ENCODE data around the gene GEMIN7. TPM values are rescaled to one million over a fixed set of nuclear protein-coding genes. Genes with fewer than 3 reads are reported as not detected.

Gene GEMIN7, protein sequence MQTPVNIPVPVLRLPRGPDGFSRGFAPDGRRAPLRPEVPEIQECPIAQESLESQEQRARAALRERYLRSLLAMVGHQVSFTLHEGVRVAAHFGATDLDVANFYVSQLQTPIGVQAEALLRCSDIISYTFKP
- total RNA-seq (2021) (34.0 and 34.5 TPM in 2 replicates), Bru-seq, nascent RNA (percentile 74 among the genes with signal in this experiment), BruChase-seq, experiment 1, labeled RNA remaining after a 2-hour chase (percentile 75 among the genes with signal in this experiment), BruChase-seq, experiment 2, labeled RNA remaining after a 6-hour chase (percentile 78 among the genes with signal in this experiment)
- long read RNA-seq, transcript GEMIN7-202 (2 exons, 716 nt): minor isoform, 15 of 53 reads
- long read RNA-seq, transcript GEMIN7-204 (3 exons, 576 nt): minor isoform, 9 of 53 reads
- long read RNA-seq, transcript GEMIN7-201 (3 exons, 1,657 nt): major isoform, 16 of 53 reads
- long read RNA-seq, transcript GEMIN7-203 (2 exons, 848 nt): minor isoform, 8 of 53 reads
- long read RNA-seq, partial matches to known transcripts: 0 of 53 reads
- long read RNA-seq, other reads (novel, unspliced or antisense): 5 of 53 reads

DNA sequence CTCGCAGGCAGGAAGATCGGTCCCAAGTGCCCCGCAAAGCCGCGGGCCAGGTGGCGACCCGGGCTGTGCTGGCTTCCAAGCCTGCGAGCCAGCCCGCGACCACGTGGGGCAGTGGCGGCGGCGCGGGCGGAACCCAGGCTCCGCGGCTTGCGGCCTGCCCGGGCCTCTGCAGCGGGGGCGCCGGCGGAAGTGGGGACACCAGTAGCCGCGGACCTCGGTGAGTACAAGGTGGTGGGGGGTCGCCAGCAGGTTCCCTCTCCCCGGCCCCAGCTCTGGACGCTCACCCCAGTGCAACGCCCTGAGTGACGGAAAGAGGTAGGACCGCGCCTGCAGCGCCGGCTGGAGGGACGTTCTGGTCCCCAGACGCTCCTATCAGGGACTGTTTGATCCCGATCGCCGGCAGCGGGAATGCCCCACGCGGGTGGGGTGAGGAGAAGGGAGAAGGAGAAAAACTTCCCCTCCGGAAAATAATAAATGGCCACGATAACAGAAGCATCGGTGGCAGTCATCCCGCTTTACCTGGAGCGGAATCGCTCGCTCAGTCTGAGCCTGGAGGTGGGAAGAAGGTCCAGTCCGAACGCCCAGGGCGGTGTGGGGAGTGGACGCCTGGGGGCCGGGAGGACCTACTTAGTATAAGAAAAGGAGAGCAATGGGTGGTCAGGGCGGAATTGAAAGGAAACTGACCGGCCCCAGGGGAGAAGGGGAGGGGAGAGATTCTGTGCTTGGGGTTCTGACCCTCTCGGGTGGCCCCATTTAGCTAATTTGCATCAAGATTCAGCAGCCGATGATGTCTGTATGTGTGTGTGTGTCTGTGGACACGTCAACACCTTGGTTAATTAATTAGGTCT lies at the start of gene GEMIN7:
Gene GEMIN7 (plus strand): TSS at position 198 of the 848 bp plus-strand sequence. CDS start 10,855 bp downstream, outside the sequence.
- ChIA-PET POLR2A (ENCODE audit: low non-redundant PET) (no interaction called here), CTCF (no interaction called here)
- DNase-seq (ENCODE audit: low spot score): peak; percentile 86
- Histone ChIP-seq H3K27me3 (replicated peaks; ENCODE audit: insufficient read depth, low read depth, low read length, poor library complexity) (no peaks in the 10 kb centered on the region), H3K36me3 (ENCODE audit: insufficient read depth, low read length, poor library complexity, severe bottlenecking) (peaks cover 9% of the 10 kb centered on the region), H3K4me1 (ENCODE audit: insufficient read depth, low read length, poor library complexity, severe bottlenecking) (peaks cover 11% of the 10 kb centered on the region), H3K9me3 (ENCODE audit: low read depth, low read length, poor library complexity, severe bottlenecking) (no peaks in the 10 kb centered on the region), H3K4me3 (ENCODE audit: low read depth, low read length, poor library complexity, severe bottlenecking) (peak within 1 kb of the TSS; percentile 94), H3K27ac (ENCODE audit: low read depth, low read length, poor library complexity, severe bottlenecking) (peak within 1 kb of the TSS; percentile 93)
- intact Hi-C loops (cut with micrococcal nuclease; ENCODE audit: unreplicated experiment): no loop called here
- TF ChIP-seq, protein P1, sequence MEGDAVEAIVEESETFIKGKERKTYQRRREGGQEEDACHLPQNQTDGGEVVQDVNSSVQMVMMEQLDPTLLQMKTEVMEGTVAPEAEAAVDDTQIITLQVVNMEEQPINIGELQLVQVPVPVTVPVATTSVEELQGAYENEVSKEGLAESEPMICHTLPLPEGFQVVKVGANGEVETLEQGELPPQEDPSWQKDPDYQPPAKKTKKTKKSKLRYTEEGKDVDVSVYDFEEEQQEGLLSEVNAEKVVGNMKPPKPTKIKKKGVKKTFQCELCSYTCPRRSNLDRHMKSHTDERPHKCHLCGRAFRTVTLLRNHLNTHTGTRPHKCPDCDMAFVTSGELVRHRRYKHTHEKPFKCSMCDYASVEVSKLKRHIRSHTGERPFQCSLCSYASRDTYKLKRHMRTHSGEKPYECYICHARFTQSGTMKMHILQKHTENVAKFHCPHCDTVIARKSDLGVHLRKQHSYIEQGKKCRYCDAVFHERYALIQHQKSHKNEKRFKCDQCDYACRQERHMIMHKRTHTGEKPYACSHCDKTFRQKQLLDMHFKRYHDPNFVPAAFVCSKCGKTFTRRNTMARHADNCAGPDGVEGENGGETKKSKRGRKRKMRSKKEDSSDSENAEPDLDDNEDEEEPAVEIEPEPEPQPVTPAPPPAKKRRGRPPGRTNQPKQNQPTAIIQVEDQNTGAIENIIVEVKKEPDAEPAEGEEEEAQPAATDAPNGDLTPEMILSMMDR (conservative IDR thresholded peaks at IDR 0.05; ENCODE audit: low read depth, low read length): 0 out of 2 replicates have a peak, but pooled peaks have one; percentile 11
- TF ChIP-seq EZH2 (IDR thresholded peaks at IDR 0.05; ENCODE audit: borderline replicate concordance, low read depth, low read length, poor library complexity, severe bottlenecking): no peak
- TSS peak; percentile 74 for BruUV-seq (replicated peaks)

DNA sequence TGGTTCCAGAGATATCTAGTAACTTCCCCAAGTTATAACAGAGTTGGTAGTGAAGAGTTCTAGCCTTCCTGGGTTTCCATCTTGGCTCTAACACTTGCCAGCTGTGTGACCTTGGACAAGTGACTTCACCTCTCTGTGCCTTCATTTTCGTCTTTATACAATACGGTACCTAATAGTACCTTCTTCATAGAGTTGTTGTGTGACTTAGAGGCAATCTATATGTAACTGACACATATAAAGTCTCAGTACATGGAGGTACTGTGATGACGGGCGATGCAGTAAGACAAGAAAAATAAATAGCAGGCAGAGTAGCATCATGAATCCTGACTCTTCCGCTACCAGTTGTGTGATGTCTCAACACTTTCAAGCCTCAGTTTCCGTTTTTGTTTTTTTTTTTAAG lies 48.2 kb upstream of the GEMIN7 start:
- H3K9me3 ChIP-seq (ENCODE audit: low read depth, low read length, poor library complexity, severe bottlenecking): no peaks in the 10 kb centered on the region
- POLR2A ChIA-PET (ENCODE audit: low non-redundant PET): no interaction called here
- H3K27ac ChIP-seq (ENCODE audit: low read depth, low read length, poor library complexity, severe bottlenecking): no peak overlapping the region
- no TSS peak for BruUV-seq (replicated peaks)
- intact Hi-C loops (cut with micrococcal nuclease; ENCODE audit: unreplicated experiment): no loop called here
- TF ChIP-seq, protein P1 (conservative IDR thresholded peaks at IDR 0.05; ENCODE audit: low read depth, low read length): no peak
- TF ChIP-seq EZH2 (IDR thresholded peaks at IDR 0.05; ENCODE audit: borderline replicate concordance, low read depth, low read length, poor library complexity, severe bottlenecking): no peak
- no peaks in the 10 kb centered on the region for H3K4me1 ChIP-seq (ENCODE audit: insufficient read depth, low read length, poor library complexity, severe bottlenecking)
- DNase-seq (ENCODE audit: low spot score): no peak
- no peak overlapping the region for H3K4me3 ChIP-seq (ENCODE audit: low read depth, low read length, poor library complexity, severe bottlenecking)
- no peaks in the 10 kb centered on the region for H3K27me3 ChIP-seq (replicated peaks; ENCODE audit: insufficient read depth, low read depth, low read length, poor library complexity)
- no peaks in the 10 kb centered on the region for H3K36me3 ChIP-seq (ENCODE audit: insufficient read depth, low read length, poor library complexity, severe bottlenecking)
- CTCF ChIA-PET: interaction anchor here (0.6 kb wide), 1 partner anchor 196 kb away, joined by 3 read pairs; no protein-coding TSS in a partner anchor

GRCh38 chr19:45032421-45032820 lies 46.6 kb upstream of the GEMIN7 start:
- intact Hi-C loops (cut with micrococcal nuclease; ENCODE audit: unreplicated experiment): no loop called here
- Histone ChIP-seq H3K9me3 (ENCODE audit: low read depth, low read length, poor library complexity, severe bottlenecking) (no peaks in the 10 kb centered on the region), H3K4me3 (ENCODE audit: low read depth, low read length, poor library complexity, severe bottlenecking) (no peak overlapping the region), H3K27me3 (replicated peaks; ENCODE audit: insufficient read depth, low read depth, low read length, poor library complexity) (no peaks in the 10 kb centered on the region), H3K36me3 (ENCODE audit: insufficient read depth, low read length, poor library complexity, severe bottlenecking) (no peaks in the 10 kb centered on the region), H3K4me1 (ENCODE audit: insufficient read depth, low read length, poor library complexity, severe bottlenecking) (no peaks in the 10 kb centered on the region), H3K27ac (ENCODE audit: low read depth, low read length, poor library complexity, severe bottlenecking) (no peak overlapping the region)
- no peak for TF ChIP-seq EZH2 (IDR thresholded peaks at IDR 0.05; ENCODE audit: borderline replicate concordance, low read depth, low read length, poor library complexity, severe bottlenecking)
- TF ChIP-seq, protein P1 (conservative IDR thresholded peaks at IDR 0.05; ENCODE audit: low read depth, low read length): no peak
- no peak for DNase-seq (ENCODE audit: low spot score)
- CTCF ChIA-PET: no interaction called here
- POLR2A ChIA-PET (ENCODE audit: low non-redundant PET): no interaction called here
- BruUV-seq (replicated peaks): no TSS peak

Data from A673 (cell line).